Uterus (tissue), 4 donors: Measurements from ENCODE around the gene RNF32. TPM values are rescaled to one million over a fixed set of nuclear protein-coding genes. Genes with fewer than 3 reads are reported as not detected.

Experiments
- DNase-seq, 2 donors: peaks; one replicate each; pipeline ENCODE4 v3.0.0-alpha.2; 2019 to 2020
- H3K27ac ChIP-seq, 2 donors: fragments of 200-600 bp; sonication (generic); 1 replicate in 1 of 2; 2 replicates in 1 of 2; pipeline ENCODE4 v1.5.1; 2016 to 2018
- H3K27me3 ChIP-seq, 2 donors: fragments of 200-600 bp; sonication (generic); one replicate each; pipeline ENCODE4 v1.5.1; 2018 to 2019; ENCODE audit warnings: control low read depth in 1 of 2
- H3K36me3 ChIP-seq, 2 donors: fragments of 200-600 bp; sonication (generic); one replicate each; pipeline ENCODE4 v1.5.1; 2019; ENCODE audit warnings: control low read depth in 1 of 2
- H3K4me1 ChIP-seq, 2 donors: fragments of 200-600 bp; sonication (generic); one replicate each; pipeline ENCODE4 v1.5.1; 2018 to 2019; ENCODE audit warnings: control low read depth in 1 of 2
- H3K4me3 ChIP-seq, 2 donors: fragments of 200-600 bp; sonication (generic); 1 replicate in 1 of 2; 2 replicates in 1 of 2; pipeline ENCODE4 v1.5.1; 2018 to 2019; ENCODE audit warnings: mild to moderate bottlenecking in 1 of 2
- H3K9me3 ChIP-seq, 2 donors: fragments of 200-600 bp; sonication (generic); one replicate each; pipeline ENCODE4 v1.5.1; 2019; ENCODE audit warnings: control low read depth in 1 of 2
- POLR2A ChIP-seq, 2 donors: fragments of 450-650 bp; IDR thresholded peaks; one replicate each; pipeline ENCODE4 v1.6.1; 2016; ENCODE audit warnings: antibody characterized with exemption in 2 of 2, mild to moderate bottlenecking in 1 of 2, moderate library complexity in 1 of 2
- intact Hi-C: fragments of 100-400 bp; cut with DNase I; formaldehyde crosslinking; loops from one replicate; pipeline ENCODE4 v1.15.1; 2023; ENCODE audit warnings: low total_unique reads
- total RNA-seq, 4 donors: library from RNA; depleted of rRNA in 3 of 4; stranded (reverse); fragments of >200 nt in 3 of 4; gene quantifications; one replicate each; pipeline versions ENCODE4 v1.1.0 to v1.2.4, GENCODE V29; 2014 to 2023
- TF ChIP-seq, protein P1 (sequence below), 4 experiments: fragments of 200-600 bp in 2 of 4; fragments of 450-650 bp in 2 of 4; sonication (generic) in 2 of 4; IDR thresholded peaks; one replicate each; pipeline ENCODE4 v1.5.1; 2016 to 2019; ENCODE audit warnings: antibody characterized with exemption in 4 of 4, mild to moderate bottlenecking in 2 of 4, moderate library complexity in 1 of 4
- donor health status: DM: yes; HTN: yes; CAD: no.

Gene RNF32
- total RNA-seq, 4 donors from 2014 or later: 0.41 to 0.58 TPM; not detected in 2

DNA sequence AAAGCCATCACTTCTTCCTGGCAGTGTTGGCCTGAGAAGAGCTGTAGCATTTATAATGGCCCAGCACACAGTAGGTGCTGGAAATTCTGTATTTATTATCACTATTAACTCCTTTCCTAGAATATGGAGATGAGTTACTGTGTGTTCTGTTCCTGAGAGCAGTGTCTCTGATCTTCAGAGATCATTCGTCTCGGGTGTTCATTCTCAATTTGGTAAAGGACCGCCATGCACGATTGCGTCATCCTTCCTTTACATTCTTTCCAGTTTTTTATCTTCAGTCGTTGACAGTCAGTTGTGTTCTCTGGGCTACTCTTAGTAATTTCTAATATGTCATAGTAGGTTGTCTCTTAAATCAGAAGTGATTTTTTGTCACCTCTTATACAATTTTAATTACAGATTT lies 18.6 kb downstream of the RNF32 start:
- intact Hi-C loops: no loop called here
- no peaks in the 10 kb centered on the region for H3K27me3 ChIP-seq
- H3K4me1 ChIP-seq: no peaks in the 10 kb centered on the region
- no peak overlapping the region for H3K27ac ChIP-seq
- H3K36me3 ChIP-seq: no peaks in the 10 kb centered on the region
- no peak overlapping the region for H3K4me3 ChIP-seq
- no peak for DNase-seq
- no peaks in the 10 kb centered on the region for H3K9me3 ChIP-seq
- no peak for TF ChIP-seq POLR2A (IDR thresholded peaks at IDR 0.05)
- TF ChIP-seq, protein P1, sequence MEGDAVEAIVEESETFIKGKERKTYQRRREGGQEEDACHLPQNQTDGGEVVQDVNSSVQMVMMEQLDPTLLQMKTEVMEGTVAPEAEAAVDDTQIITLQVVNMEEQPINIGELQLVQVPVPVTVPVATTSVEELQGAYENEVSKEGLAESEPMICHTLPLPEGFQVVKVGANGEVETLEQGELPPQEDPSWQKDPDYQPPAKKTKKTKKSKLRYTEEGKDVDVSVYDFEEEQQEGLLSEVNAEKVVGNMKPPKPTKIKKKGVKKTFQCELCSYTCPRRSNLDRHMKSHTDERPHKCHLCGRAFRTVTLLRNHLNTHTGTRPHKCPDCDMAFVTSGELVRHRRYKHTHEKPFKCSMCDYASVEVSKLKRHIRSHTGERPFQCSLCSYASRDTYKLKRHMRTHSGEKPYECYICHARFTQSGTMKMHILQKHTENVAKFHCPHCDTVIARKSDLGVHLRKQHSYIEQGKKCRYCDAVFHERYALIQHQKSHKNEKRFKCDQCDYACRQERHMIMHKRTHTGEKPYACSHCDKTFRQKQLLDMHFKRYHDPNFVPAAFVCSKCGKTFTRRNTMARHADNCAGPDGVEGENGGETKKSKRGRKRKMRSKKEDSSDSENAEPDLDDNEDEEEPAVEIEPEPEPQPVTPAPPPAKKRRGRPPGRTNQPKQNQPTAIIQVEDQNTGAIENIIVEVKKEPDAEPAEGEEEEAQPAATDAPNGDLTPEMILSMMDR (IDR thresholded peaks at IDR 0.05): no peak

DNA sequence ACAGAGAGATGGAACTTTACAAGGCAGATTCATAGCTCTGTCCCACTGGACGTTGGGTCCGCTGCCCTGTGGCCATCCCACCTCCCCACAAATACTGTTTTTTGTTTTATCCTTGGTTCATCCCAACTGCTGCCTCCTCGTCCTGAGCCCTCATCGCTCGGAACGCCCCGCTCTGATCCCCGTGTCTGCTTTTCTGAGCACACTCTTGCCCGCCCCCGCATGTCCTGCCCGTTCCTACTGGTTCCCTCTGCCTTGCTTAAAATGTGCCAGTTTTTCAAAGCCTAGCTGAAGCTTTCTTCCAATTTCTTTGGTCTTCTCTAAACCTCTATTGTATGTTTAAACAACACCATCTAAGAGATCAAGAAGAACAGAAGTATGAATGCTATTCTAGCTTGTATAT lies 19.4 kb downstream of the RNF32 start:
- intact Hi-C loops: no loop called here
- TF ChIP-seq POLR2A (IDR thresholded peaks at IDR 0.05): no peak
- TF ChIP-seq, protein P1 (IDR thresholded peaks at IDR 0.05): no peak

DNA sequence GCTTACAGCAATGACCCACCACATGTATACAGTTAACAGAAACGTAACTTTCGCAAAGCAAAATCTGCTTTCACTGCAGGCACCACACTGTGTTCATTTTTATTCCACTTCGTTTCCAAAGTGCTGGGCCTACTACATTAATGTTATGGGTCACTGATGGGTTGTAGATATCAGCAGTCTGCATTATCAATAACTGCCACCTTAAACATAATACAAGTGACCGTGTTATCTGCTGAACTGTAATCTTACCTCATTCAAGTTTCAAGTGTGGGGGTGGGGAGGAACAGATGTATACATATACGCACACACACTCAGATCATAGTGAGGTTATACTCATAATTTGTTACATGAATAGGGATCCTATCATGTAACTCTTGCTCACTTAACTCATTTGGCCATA lies 21.1 kb downstream of the RNF32 start:
- DNase-seq: no peak
- H3K9me3 ChIP-seq: no peaks in the 10 kb centered on the region
- TF ChIP-seq POLR2A (IDR thresholded peaks at IDR 0.05): no peak
- TF ChIP-seq, protein P1 (IDR thresholded peaks at IDR 0.05): no peak
- no peaks in the 10 kb centered on the region for H3K4me1 ChIP-seq
- H3K4me3 ChIP-seq: no peak overlapping the region
- no peaks in the 10 kb centered on the region for H3K36me3 ChIP-seq
- intact Hi-C loops: no loop called here
- no peak overlapping the region for H3K27ac ChIP-seq
- no peaks in the 10 kb centered on the region for H3K27me3 ChIP-seq

More for the DNA sequence above, 19.4 kb downstream of the RNF32 start:
- Histone ChIP-seq H3K4me3 (no peak overlapping the region), H3K36me3 (no peaks in the 10 kb centered on the region), H3K9me3 (no peaks in the 10 kb centered on the region), H3K27me3 (no peaks in the 10 kb centered on the region), H3K27ac (no peak overlapping the region), H3K4me1 (no peaks in the 10 kb centered on the region)
- DNase-seq: no peak

DNA sequence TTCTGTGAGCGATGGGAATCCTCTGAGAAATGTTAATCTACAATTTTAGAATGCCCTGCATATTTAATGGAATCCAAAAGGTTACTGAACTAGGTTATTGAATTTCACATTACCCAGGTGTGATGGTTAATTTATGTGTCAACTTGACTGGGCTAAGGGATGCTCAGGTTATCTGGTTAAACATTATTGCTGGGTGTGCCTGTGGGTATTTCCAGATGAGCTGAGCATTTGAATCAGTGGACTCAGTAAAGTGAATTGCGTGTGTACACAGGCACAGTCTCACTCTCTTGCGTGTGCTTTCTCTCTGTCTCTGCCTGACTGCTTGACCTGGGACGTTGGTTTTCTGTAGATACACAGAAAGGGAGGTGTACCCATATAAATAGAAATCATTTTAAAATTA lies 21.7 kb downstream of the RNF32 start:
- Histone ChIP-seq H3K36me3 (no peaks in the 10 kb centered on the region), H3K27me3 (no peaks in the 10 kb centered on the region), H3K9me3 (no peaks in the 10 kb centered on the region), H3K4me3 (no peak overlapping the region), H3K4me1 (no peaks in the 10 kb centered on the region), H3K27ac (no peak overlapping the region)
- no peak for DNase-seq
- intact Hi-C loops: no loop called here
- TF ChIP-seq, protein P1 (IDR thresholded peaks at IDR 0.05): no peak
- TF ChIP-seq POLR2A (IDR thresholded peaks at IDR 0.05): no peak

DNA sequence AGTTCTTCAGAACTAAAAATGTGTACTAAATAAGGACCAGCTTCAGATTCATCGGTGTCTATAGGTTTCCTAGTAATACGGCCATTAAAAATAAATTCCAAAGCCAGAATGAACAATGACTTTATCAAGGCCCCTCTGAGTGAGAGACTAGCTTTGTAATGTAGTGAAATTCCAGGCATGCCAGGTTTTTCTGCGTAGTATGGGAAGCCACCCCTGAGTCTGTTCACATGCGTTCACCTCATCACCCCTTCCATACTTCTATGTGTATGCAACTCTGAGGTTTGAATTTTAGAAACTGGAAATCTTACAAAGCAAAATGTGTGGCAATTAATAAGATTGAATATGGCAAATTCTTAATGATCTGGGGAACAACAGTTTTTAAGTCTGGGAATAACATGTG lies 24.5 kb downstream of the RNF32 start:
- intact Hi-C loops: no loop called here
- H3K4me1 ChIP-seq: no peaks in the 10 kb centered on the region
- H3K9me3 ChIP-seq: no peaks in the 10 kb centered on the region
- no peak for DNase-seq
- no peaks in the 10 kb centered on the region for H3K36me3 ChIP-seq
- TF ChIP-seq, protein P1 (IDR thresholded peaks at IDR 0.05): no peak
- TF ChIP-seq POLR2A (IDR thresholded peaks at IDR 0.05): no peak
- H3K4me3 ChIP-seq: no peak overlapping the region
- no peak overlapping the region for H3K27ac ChIP-seq
- no peaks in the 10 kb centered on the region for H3K27me3 ChIP-seq
